C4-2B (cell line): ENCODE measurements around the gene ARMC10.

Experiments
- ZFX ChIP-seq: fragments of 450-650 bp; IDR thresholded peaks from 2 replicates; pipeline ENCODE4 v1.6.1; 2017
- TF ChIP-seq, protein P1 (sequence below): fragments of 450-650 bp; conservative IDR thresholded peaks from 2 replicates; pipeline ENCODE4 v1.5.1; 2017; ENCODE audit warnings: mild to moderate bottlenecking

DNA sequence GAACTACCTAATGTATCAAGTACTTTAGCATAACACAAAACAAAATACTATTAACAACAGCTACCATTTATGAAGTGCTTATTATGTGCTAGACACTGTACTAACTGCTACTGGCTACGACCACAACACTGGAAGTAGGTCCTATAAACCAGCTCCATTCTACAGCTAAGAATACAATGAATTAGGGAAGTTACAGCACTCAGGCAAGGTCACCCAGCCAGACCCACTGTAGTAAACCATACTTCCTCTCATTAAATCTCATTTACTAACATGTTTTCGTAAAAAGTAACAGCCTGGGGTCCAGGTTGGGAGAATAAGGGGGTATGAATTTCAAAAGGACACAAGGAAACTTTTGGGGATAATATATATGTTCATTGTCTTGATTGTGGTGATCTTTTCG, 48.6 kb downstream of the ARMC10 start:
- TF ChIP-seq, protein P1, sequence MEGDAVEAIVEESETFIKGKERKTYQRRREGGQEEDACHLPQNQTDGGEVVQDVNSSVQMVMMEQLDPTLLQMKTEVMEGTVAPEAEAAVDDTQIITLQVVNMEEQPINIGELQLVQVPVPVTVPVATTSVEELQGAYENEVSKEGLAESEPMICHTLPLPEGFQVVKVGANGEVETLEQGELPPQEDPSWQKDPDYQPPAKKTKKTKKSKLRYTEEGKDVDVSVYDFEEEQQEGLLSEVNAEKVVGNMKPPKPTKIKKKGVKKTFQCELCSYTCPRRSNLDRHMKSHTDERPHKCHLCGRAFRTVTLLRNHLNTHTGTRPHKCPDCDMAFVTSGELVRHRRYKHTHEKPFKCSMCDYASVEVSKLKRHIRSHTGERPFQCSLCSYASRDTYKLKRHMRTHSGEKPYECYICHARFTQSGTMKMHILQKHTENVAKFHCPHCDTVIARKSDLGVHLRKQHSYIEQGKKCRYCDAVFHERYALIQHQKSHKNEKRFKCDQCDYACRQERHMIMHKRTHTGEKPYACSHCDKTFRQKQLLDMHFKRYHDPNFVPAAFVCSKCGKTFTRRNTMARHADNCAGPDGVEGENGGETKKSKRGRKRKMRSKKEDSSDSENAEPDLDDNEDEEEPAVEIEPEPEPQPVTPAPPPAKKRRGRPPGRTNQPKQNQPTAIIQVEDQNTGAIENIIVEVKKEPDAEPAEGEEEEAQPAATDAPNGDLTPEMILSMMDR = no peak
- TF ChIP-seq ZFX = no peak
